GM12878 (cell line): ENCODE results near the gene IER3. TPM values are rescaled to one million over a fixed set of nuclear protein-coding genes. Genes with fewer than 3 reads are reported as not detected.

ENCODE experiments used
- ATAC-seq: fragments of 200-7000 bp; cut with Tn5 transposase; 3 replicates; pipeline ENCODE4 v1.9.1; 2020; ENCODE audit warnings: mild to moderate bottlenecking, moderate library complexity
- BruUV-seq: library from RNA; stranded (reverse); fragments of 400-500 nt; replicated peaks from 2 replicates; lab custom pipeline; 2021; lab: Mats Ljungman, UMichigan
- CTCF ChIA-PET: fragments of 300-600 bp; sonication (Branson Sonifier 250); formaldehyde crosslinking; extraction: SDS; loops from one replicate; lab custom pipeline; 2021; ENCODE audit warnings: inconsistent platforms; lab: Yijun Ruan, JAX
- POLR2A ChIA-PET: fragments of 350-600 bp; formaldehyde crosslinking; extraction: SDS; loops from one replicate; lab custom pipeline; 2021; ENCODE audit warnings: inconsistent platforms; lab: Charles Lee
- RAD21 ChIA-PET: fragments of 300-600 bp; sonication (Branson Sonifier 250); formaldehyde crosslinking; loops from one replicate; lab custom pipeline; 2023; ENCODE audit warnings: antibody characterized with exemption; ENCODE audit not compliant: unreplicated experiment; lab: Charles Lee
- SMC1A ChIA-PET: fragments of 300-600 bp; sonication (Branson Sonifier 250); formaldehyde crosslinking; loops from one replicate; lab custom pipeline; 2023; ENCODE audit not compliant: unreplicated experiment, uncharacterized antibody; lab: Charles Lee
- DNase-seq: peaks from one replicate; pipeline ENCODE4 v3.0.0-alpha.2; 2011; ENCODE audit warnings: low read depth, low spot score
- FAIRE-seq: peaks from 3 replicates; lab custom pipeline; 2011; peaks lifted over from hg19 to GRCh38; lab: Jason Lieb, UNC
- H2AFZ ChIP-seq: 2 replicates; pipeline ENCODE4 v1.6.0; 2011; ENCODE audit warnings: low read depth, low read length, control low read depth; ENCODE audit not compliant: control insufficient read depth
- H3K27ac ChIP-seq: 2 replicates; pipeline ENCODE4 v1.5.1; 2011; ENCODE audit warnings: control low read depth; ENCODE audit not compliant: control insufficient read depth, insufficient read depth
- H3K27me3 ChIP-seq, 2 experiments: replicated peaks in 1 of 2; 2 replicates each; pipeline versions ENCODE4 v1.6.0 to v1.6.1; 2011; ENCODE audit warnings: low read length in 1 of 2; ENCODE audit not compliant: control insufficient read depth in 2 of 2, insufficient read depth in 2 of 2
- H3K36me3 ChIP-seq, 2 experiments: 2 replicates each; pipeline ENCODE4 v1.5.1; 2011; ENCODE audit warnings: low read length in 1 of 2; ENCODE audit not compliant: control insufficient read depth in 2 of 2, insufficient read depth in 2 of 2
- H3K4me1 ChIP-seq: 2 replicates; pipeline ENCODE4 v1.6.1; 2011; ENCODE audit warnings: mild to moderate bottlenecking, low read length, moderate library complexity, mixed read lengths; ENCODE audit not compliant: control insufficient read depth, insufficient read depth
- H3K4me2 ChIP-seq: 2 replicates; pipeline ENCODE4 v1.6.0; 2011; ENCODE audit warnings: control low read depth; ENCODE audit not compliant: control insufficient read depth, insufficient read depth
- H3K4me3 ChIP-seq: fragments of 200-600 bp; sonication (generic); 2 replicates; pipeline ENCODE4 v1.5.1; 2016
- H3K79me2 ChIP-seq: 2 replicates; pipeline ENCODE4 v1.6.0; 2011; ENCODE audit warnings: low read length; ENCODE audit not compliant: control insufficient read depth, insufficient read depth
- H3K9ac ChIP-seq: 2 replicates; pipeline ENCODE4 v1.8.0; 2011; ENCODE audit warnings: low read length, control low read depth, mixed read lengths; ENCODE audit not compliant: control insufficient read depth, insufficient read depth
- H3K9me3 ChIP-seq: replicated peaks from 3 replicates; pipeline ENCODE4 v1.5.1; 2011; ENCODE audit warnings: mild to moderate bottlenecking, low read length; ENCODE audit not compliant: control insufficient read depth, insufficient read depth
- H4K20me1 ChIP-seq: 2 replicates; pipeline ENCODE4 v1.6.0; 2011; ENCODE audit not compliant: control insufficient read depth, insufficient read depth
- CHD1 ChIP-seq: IDR thresholded peaks from 2 replicates; pipeline ENCODE4 v1.6.1; 2012; ENCODE audit warnings: low read depth, low read length, improper control_type of control experiment
- CHD4 ChIP-seq: fragments of 200-600 bp; sonication (generic); IDR thresholded peaks from 2 replicates; pipeline ENCODE4 v1.6.1; 2016; ENCODE audit warnings: mild to moderate bottlenecking
- FOXM1 ChIP-seq: IDR thresholded peaks from 2 replicates; pipeline ENCODE4 v1.6.1; 2012; ENCODE audit warnings: low read depth, mild to moderate bottlenecking, inconsistent platforms, low read length, moderate library complexity
- HDAC6 ChIP-seq: fragments of 200-600 bp; sonication (generic); IDR thresholded peaks from one replicate; pipeline ENCODE4 v1.8.0; 2017; ENCODE audit warnings: antibody characterized with exemption; ENCODE audit not compliant: unreplicated experiment
- IKZF1 ChIP-seq: fragments of 450-650 bp; conservative IDR thresholded peaks from 2 replicates; pipeline ENCODE4 v1.6.1; 2017; ENCODE audit warnings: antibody characterized with exemption, mild to moderate bottlenecking
- IKZF2 ChIP-seq, 2 experiments: fragments of 450-650 bp; IDR thresholded peaks; 2 replicates each; pipeline ENCODE4 v1.6.1; 2017; ENCODE audit warnings: mild to moderate bottlenecking in 2 of 2, moderate library complexity in 2 of 2
- KDM1A ChIP-seq: fragments of 200-600 bp; sonication (generic); IDR thresholded peaks from 2 replicates; pipeline ENCODE4 v1.6.1; 2016; ENCODE audit warnings: borderline replicate concordance
- LARP7 ChIP-seq: fragments of 450-650 bp; IDR thresholded peaks from 2 replicates; pipeline ENCODE4 v1.6.1; 2017; ENCODE audit warnings: mild to moderate bottlenecking
- NR2C1 ChIP-seq: fragments of 450-650 bp; IDR thresholded peaks from 2 replicates; pipeline ENCODE4 v1.6.1; 2017; ENCODE audit warnings: antibody characterized with exemption, mild to moderate bottlenecking, moderate library complexity
- PAX5 ChIP-seq: IDR thresholded peaks from 2 replicates; pipeline ENCODE4 v1.6.1; 2011; ENCODE audit warnings: low read depth, low read length, borderline replicate concordance
- PML ChIP-seq: IDR thresholded peaks from 2 replicates; pipeline ENCODE4 v1.6.1; 2012; ENCODE audit warnings: low read length, inconsistent platforms
- POU2F2 ChIP-seq: IDR thresholded peaks from 3 replicates; pipeline ENCODE4 v1.6.1; 2011; ENCODE audit warnings: low read depth, mild to moderate bottlenecking, low read length, borderline replicate concordance
- TARDBP ChIP-seq: IDR thresholded peaks from 2 replicates; pipeline ENCODE4 v1.6.1; 2016; ENCODE audit warnings: borderline replicate concordance
- ZNF207 ChIP-seq: fragments of 450-650 bp; IDR thresholded peaks from 2 replicates; pipeline ENCODE4 v1.6.1; 2014; ENCODE audit warnings: antibody characterized with exemption, mild to moderate bottlenecking, borderline replicate concordance
- WGBS: methylation state at CpG from one replicate; pipeline ENCODE4 v1.1.6; 2016; ENCODE audit warnings: low lambda C conversion rate; ENCODE audit not compliant: insufficient replicate concordance, insufficient coverage; ENCODE audit errors: missing lambda C conversion rate; 5-methylcytosine and 5-hydroxymethylcytosine counted together
- in situ Hi-C: fragments of 300-500 bp; cut with MboI; formaldehyde crosslinking; loops from 9 replicates; pipeline ENCODE4 v1.14.3; 2018; ENCODE audit warnings: mixed read lengths
- intact Hi-C: fragments of 100-400 bp; cut with micrococcal nuclease; formaldehyde crosslinking; loops from one replicate; pipeline ENCODE4 v1.14.2; 2022; ENCODE audit not compliant: unreplicated experiment
- polyA plus RNA-seq, 11 experiments: library from polyadenylated mRNA; depleted of rRNA in 4 of 11; unstranded in 6 of 11; stranded (reverse) in 5 of 11; fragments of >200 nt; fragmentation: Nextera tagmentation in 4 of 11; fragmentation: Illumina TruSeq in 1 of 11; extraction: Ambion mirVana in 4 of 11; extraction: Trizol in 1 of 11; gene quantifications; 1 replicate in 1 of 11; 2 replicates in 10 of 11; pipeline versions ENCODE4 v1.2.1 to v1.2.3, GENCODE V29; 2011 to 2016; ENCODE audit warnings: inconsistent platforms in 2 of 11, missing spikeins in 2 of 11, low read depth in 1 of 11
- total RNA-seq, 4 experiments: library from RNA; depleted of rRNA in 3 of 4; stranded (reverse); fragments of >200 nt in 3 of 4; fragmentation: Illumina TruSeq in 1 of 4; extraction: Trizol in 1 of 4; gene quantifications; 2 replicates each; pipeline versions ENCODE4 v1.2.1 to v1.2.3, GENCODE V29; 2013 to 2021
- TF ChIP-seq, protein P1 (sequence below): fragments of 450-650 bp; IDR thresholded peaks from 2 replicates; pipeline ENCODE4 v1.6.1; 2016; ENCODE audit warnings: mild to moderate bottlenecking
- TF ChIP-seq, protein P2 (sequence below): fragments of 450-650 bp; IDR thresholded peaks from 2 replicates; pipeline ENCODE4 v1.6.1; 2017; ENCODE audit warnings: borderline replicate concordance
- TF ChIP-seq, protein P3 (sequence below): IDR thresholded peaks from 2 replicates; pipeline ENCODE4 v1.6.1; 2012; ENCODE audit warnings: low read depth, low read length, improper control_type of control experiment
- TF ChIP-seq, protein P4 (sequence below): fragments of 150-350 bp; IDR thresholded peaks from 2 replicates; pipeline ENCODE4 v1.6.1; 2014; ENCODE audit warnings: mild to moderate bottlenecking, low read depth, low read length

IER3 gene
- total and polyA plus RNA-seq, 10 of the 15 experiments (the other 5 are each of a cell fraction or from before 2014, with no cell fraction given): 1.9 to 100 (median 32.3) TPM

DNA sequence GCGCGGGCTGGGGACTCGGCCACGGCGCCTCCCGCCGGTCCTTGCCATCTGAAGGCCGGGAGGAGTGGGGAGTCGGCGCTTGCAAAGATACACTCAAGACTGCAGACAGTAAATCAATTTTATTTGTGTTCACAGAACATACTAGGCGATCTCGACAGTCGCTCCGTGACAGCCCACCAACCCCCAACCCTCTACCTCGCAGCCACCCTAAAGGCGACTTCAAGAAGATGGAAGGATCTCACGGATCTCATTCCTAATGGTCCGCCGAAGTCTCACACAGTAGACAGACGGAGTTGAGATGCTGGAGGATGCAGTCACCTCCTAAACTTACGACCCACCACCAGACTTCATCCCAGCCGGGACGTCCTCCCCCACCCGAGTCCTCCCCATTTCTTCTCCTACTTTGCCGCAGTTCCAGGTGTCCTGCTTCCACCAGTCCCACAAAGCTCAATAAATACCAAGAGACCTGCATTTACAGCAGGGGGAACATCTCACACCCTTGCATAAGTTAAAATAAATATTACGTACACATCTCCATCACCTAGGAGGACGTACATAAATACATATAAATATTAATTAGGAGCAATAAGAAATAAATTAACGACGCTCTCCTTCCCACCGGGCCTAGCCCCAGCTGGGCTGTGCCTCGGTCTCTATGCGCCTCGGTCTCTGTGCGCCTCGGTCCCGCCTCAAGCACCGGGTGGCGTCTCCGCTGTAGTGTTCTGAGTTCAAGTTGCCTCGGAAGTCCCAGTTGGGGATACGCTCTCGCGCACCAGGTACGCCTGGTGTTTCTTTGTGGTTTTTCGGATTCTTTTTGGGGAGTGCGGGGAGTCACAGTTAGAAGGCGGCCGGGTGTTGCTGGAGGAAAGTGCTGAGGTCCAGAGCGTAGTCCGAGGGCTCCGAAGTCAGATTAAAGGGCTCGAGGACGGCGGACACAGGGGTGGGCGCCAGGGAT lies 971 bp downstream of the IER3 start:
- peak overlapping the region; percentile 72 for H3K27ac ChIP-seq
- H3K4me3 ChIP-seq: peak overlapping the region; percentile 81
- peak overlapping the region; percentile 73 for H3K9ac ChIP-seq
- H3K4me1 ChIP-seq: peaks cover 15% of the 10 kb centered on the region
- RAD21 ChIA-PET: interaction anchor here (0.6 to 3.7 kb wide), 10 partner anchors 10 to 169 kb away, joined by 3 to 22 read pairs (median 4); partner anchors contain the start of gene DDR1
- no peaks in the 10 kb centered on the region for H4K20me1 ChIP-seq
- POLR2A ChIA-PET: interaction anchor here (0.7 to 9.4 kb wide), 8 partner anchors 18 to 138 kb away, joined by 3 to 89 read pairs (median 4); no protein-coding TSS in a partner anchor
- DNase-seq (no peak), FAIRE-seq (peak; percentile 73), ATAC-seq (peak; percentile 24)
- intact Hi-C loops: loop anchor here (1.0 to 2.0 kb wide), 2 partner anchors 14 to 67 kb away; no protein-coding TSS in a partner anchor
- H3K9me3 ChIP-seq: no peaks in the 10 kb centered on the region; the same call in 2 of the 3 replicates
- TSS peak; percentile 97 for BruUV-seq
- WGBS: 3% methylated on average over 55 of the region's 55 CpGs
- CTCF ChIA-PET: interaction anchor here (1.0 to 2.2 kb wide), 10 partner anchors 9 to 202 kb away, joined by 3 to 8 read pairs (median 4); no protein-coding TSS in a partner anchor
- H3K36me3 ChIP-seq: peaks cover 6 to 10% of the 10 kb centered on the region in 2 experiments
- no peaks in the 10 kb centered on the region for H3K27me3 ChIP-seq
- peak overlapping the region; percentile 89 for H3K4me2 ChIP-seq
- H2AFZ ChIP-seq: peak overlapping the region; percentile 73
- SMC1A ChIA-PET: interaction anchor here (1.1 to 10.0 kb wide), 3 partner anchors 14 to 134 kb away, joined by 4 to 122 read pairs (median 9); no protein-coding TSS in a partner anchor
- peaks cover 37% of the 10 kb centered on the region for H3K79me2 ChIP-seq
- in situ Hi-C loops: no loop called here
- TF ChIP-seq NR2C1: no peak
- TF ChIP-seq, protein P1, sequence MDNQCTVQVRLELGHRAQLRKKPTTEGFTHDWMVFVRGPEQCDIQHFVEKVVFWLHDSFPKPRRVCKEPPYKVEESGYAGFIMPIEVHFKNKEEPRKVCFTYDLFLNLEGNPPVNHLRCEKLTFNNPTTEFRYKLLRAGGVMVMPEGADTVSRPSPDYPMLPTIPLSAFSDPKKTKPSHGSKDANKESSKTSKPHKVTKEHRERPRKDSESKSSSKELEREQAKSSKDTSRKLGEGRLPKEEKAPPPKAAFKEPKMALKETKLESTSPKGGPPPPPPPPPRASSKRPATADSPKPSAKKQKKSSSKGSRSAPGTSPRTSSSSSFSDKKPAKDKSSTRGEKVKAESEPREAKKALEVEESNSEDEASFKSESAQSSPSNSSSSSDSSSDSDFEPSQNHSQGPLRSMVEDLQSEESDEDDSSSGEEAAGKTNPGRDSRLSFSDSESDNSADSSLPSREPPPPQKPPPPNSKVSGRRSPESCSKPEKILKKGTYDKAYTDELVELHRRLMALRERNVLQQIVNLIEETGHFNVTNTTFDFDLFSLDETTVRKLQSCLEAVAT: peak; percentile 84
- TF ChIP-seq KDM1A: no peak
- TF ChIP-seq PAX5: no peak
- TF ChIP-seq CHD4: no peak
- TF ChIP-seq IKZF2 (IDR thresholded peaks at IDR 0.05): no peak; a peak in 1 of 4 replicates
- TF ChIP-seq, protein P2, sequence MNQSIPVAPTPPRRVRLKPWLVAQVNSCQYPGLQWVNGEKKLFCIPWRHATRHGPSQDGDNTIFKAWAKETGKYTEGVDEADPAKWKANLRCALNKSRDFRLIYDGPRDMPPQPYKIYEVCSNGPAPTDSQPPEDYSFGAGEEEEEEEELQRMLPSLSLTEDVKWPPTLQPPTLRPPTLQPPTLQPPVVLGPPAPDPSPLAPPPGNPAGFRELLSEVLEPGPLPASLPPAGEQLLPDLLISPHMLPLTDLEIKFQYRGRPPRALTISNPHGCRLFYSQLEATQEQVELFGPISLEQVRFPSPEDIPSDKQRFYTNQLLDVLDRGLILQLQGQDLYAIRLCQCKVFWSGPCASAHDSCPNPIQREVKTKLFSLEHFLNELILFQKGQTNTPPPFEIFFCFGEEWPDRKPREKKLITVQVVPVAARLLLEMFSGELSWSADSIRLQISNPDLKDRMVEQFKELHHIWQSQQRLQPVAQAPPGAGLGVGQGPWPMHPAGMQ: no peak
- no peak for TF ChIP-seq HDAC6
- peak; percentile 39; the same call in 1 of the 2 replicates for TF ChIP-seq TARDBP
- TF ChIP-seq CHD1: peak; percentile 51; the same call in 1 of the 2 replicates
- no peak; the same call in none of the 2 replicates for TF ChIP-seq LARP7
- TF ChIP-seq, protein P3, sequence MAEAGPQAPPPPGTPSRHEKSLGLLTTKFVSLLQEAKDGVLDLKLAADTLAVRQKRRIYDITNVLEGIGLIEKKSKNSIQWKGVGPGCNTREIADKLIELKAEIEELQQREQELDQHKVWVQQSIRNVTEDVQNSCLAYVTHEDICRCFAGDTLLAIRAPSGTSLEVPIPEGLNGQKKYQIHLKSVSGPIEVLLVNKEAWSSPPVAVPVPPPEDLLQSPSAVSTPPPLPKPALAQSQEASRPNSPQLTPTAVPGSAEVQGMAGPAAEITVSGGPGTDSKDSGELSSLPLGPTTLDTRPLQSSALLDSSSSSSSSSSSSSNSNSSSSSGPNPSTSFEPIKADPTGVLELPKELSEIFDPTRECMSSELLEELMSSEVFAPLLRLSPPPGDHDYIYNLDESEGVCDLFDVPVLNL: no peak
- TF ChIP-seq, protein P4, sequence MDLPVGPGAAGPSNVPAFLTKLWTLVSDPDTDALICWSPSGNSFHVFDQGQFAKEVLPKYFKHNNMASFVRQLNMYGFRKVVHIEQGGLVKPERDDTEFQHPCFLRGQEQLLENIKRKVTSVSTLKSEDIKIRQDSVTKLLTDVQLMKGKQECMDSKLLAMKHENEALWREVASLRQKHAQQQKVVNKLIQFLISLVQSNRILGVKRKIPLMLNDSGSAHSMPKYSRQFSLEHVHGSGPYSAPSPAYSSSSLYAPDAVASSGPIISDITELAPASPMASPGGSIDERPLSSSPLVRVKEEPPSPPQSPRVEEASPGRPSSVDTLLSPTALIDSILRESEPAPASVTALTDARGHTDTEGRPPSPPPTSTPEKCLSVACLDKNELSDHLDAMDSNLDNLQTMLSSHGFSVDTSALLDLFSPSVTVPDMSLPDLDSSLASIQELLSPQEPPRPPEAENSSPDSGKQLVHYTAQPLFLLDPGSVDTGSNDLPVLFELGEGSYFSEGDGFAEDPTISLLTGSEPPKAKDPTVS: no peak
- peak; percentile 18 for TF ChIP-seq IKZF1
- TF ChIP-seq FOXM1: no peak
- no peak for TF ChIP-seq POU2F2
- no peak for TF ChIP-seq PML
- no peak for TF ChIP-seq ZNF207
